ENCODE data around the gene IFNK. TPM values are rescaled to one million over a fixed set of nuclear protein-coding genes. Genes with fewer than 3 reads are reported as not detected.

The IFNK gene
- total RNA-seq, 1 experiment from 2014 or later: not detected

DNA sequence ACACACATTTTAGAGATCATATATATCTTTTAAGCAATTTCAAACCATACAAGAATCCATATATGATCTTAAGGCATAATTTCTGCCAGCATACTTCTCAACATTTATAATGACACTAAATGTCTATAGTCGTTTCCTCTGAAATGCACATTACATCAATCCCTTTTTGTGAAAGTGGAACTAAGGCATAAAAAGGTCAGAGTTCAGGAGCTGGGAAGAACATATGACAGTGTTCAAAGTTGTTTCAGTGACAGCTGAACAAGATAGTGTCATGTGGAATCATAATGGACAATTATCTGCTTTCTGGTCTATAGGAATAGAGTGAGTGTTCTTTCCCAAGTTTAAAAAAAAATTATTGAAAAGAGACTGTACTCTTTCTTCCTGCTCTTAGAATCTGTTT, 8.0 kb downstream of the IFNK start:
- Histone ChIP-seq H4K20me1 (ENCODE audit: insufficient read depth) (no peaks in the 10 kb centered on the region), H3K79me2 (ENCODE audit: low read depth) (no peaks in the 10 kb centered on the region), H3K4me2 (no peak overlapping the region), H3K4me3 (no peak overlapping the region), H2AFZ (no peak overlapping the region), H3K4me1 (replicated peaks; ENCODE audit: insufficient read depth) (0 out of 2 replicates have a peak, but pooled peaks cover 6% of the 10 kb centered on the region), H3K36me3 (ENCODE audit: low read depth) (no peaks in the 10 kb centered on the region), H3F3A (ENCODE audit: insufficient read depth, low read depth) (no peaks in the 10 kb centered on the region), H3K9me3 (ENCODE audit: insufficient read depth, low read depth) (no peaks in the 10 kb centered on the region), H3K27ac (no peak overlapping the region), H3K27me3 (ENCODE audit: insufficient read depth, low read depth) (0 out of 2 replicates have a peak, but pooled peaks cover 3% of the 10 kb centered on the region), H3K9me2 (ENCODE audit: insufficient read depth) (no peaks in the 10 kb centered on the region)
- BruUV-seq (replicated peaks): no TSS peak
- ChIA-PET POLR2A (ENCODE audit: unreplicated experiment) (no interaction called here), CTCF (no interaction called here)
- TF ChIP-seq EZH2 (IDR thresholded peaks at IDR 0.05; ENCODE audit: low read depth): no peak
- TF ChIP-seq, protein P1, sequence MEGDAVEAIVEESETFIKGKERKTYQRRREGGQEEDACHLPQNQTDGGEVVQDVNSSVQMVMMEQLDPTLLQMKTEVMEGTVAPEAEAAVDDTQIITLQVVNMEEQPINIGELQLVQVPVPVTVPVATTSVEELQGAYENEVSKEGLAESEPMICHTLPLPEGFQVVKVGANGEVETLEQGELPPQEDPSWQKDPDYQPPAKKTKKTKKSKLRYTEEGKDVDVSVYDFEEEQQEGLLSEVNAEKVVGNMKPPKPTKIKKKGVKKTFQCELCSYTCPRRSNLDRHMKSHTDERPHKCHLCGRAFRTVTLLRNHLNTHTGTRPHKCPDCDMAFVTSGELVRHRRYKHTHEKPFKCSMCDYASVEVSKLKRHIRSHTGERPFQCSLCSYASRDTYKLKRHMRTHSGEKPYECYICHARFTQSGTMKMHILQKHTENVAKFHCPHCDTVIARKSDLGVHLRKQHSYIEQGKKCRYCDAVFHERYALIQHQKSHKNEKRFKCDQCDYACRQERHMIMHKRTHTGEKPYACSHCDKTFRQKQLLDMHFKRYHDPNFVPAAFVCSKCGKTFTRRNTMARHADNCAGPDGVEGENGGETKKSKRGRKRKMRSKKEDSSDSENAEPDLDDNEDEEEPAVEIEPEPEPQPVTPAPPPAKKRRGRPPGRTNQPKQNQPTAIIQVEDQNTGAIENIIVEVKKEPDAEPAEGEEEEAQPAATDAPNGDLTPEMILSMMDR (conservative IDR thresholded peaks at IDR 0.05): no peak
- DNase-seq: no peak
- intact Hi-C loops (cut with micrococcal nuclease; ENCODE audit: unreplicated experiment): no loop called here

GRCh38 chr9:27533311-27533710, 9.2 kb downstream of the IFNK start:
- CTCF ChIA-PET: no interaction called here
- POLR2A ChIA-PET (ENCODE audit: unreplicated experiment): interaction anchor here (0.6 kb wide), 1 partner anchor 79 kb away, joined by 4 read pairs; no protein-coding TSS in a partner anchor
- H2AFZ ChIP-seq: no peak overlapping the region
- no peaks in the 10 kb centered on the region for H3K9me2 ChIP-seq (ENCODE audit: insufficient read depth)
- H3K4me2 ChIP-seq: no peak overlapping the region
- DNase-seq: no peak
- no peaks in the 10 kb centered on the region for H3K79me2 ChIP-seq (ENCODE audit: low read depth)
- no TSS peak for BruUV-seq (replicated peaks)
- intact Hi-C loops (cut with micrococcal nuclease; ENCODE audit: unreplicated experiment): no loop called here
- H3K4me1 ChIP-seq (replicated peaks; ENCODE audit: insufficient read depth): 0 out of 2 replicates have a peak, but pooled peaks cover 6% of the 10 kb centered on the region
- no peaks in the 10 kb centered on the region for H3K36me3 ChIP-seq (ENCODE audit: low read depth)
- no peak overlapping the region for H3K27ac ChIP-seq
- no peaks in the 10 kb centered on the region for H3K9me3 ChIP-seq (ENCODE audit: insufficient read depth, low read depth)
- TF ChIP-seq, protein P1 (conservative IDR thresholded peaks at IDR 0.05): no peak
- TF ChIP-seq EZH2 (IDR thresholded peaks at IDR 0.05; ENCODE audit: low read depth): no peak
- no peaks in the 10 kb centered on the region for H3F3A ChIP-seq (ENCODE audit: insufficient read depth, low read depth)
- no peaks in the 10 kb centered on the region for H3K27me3 ChIP-seq (ENCODE audit: insufficient read depth, low read depth)
- no peak overlapping the region for H3K4me3 ChIP-seq
- H4K20me1 ChIP-seq (ENCODE audit: insufficient read depth): no peaks in the 10 kb centered on the region

DNA sequence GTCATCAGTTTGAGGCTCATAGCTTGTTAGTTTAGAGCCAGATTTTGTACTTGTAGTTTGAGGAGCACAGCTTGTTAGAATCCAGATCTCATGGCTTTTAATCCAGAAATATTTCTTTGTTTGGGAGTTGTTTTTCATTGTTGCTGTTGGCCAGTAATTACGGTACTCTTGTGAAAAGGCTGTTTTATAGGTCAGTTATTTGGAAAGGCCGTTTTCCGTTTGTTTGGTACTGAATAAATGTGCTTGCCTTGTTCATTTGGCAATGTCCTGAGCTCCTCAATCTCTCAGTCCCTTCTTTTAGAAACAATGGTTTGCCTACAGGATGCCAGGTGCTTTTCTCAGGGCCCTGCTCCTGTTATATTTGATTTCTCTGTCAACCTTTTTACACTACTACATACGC, 10.0 kb downstream of the IFNK start:
- Histone ChIP-seq H3K27me3 (ENCODE audit: insufficient read depth, low read depth) (no peaks in the 10 kb centered on the region), H3K27ac (no peak overlapping the region), H3K4me1 (replicated peaks; ENCODE audit: insufficient read depth) (peaks cover 11% of the 10 kb centered on the region), H3F3A (ENCODE audit: insufficient read depth, low read depth) (no peaks in the 10 kb centered on the region), H3K4me2 (no peak overlapping the region), H3K9me2 (ENCODE audit: insufficient read depth) (no peaks in the 10 kb centered on the region), H2AFZ (no peak overlapping the region), H3K36me3 (ENCODE audit: low read depth) (no peaks in the 10 kb centered on the region), H3K79me2 (ENCODE audit: low read depth) (no peaks in the 10 kb centered on the region), H4K20me1 (ENCODE audit: insufficient read depth) (no peaks in the 10 kb centered on the region), H3K4me3 (no peak overlapping the region), H3K9me3 (ENCODE audit: insufficient read depth, low read depth) (no peaks in the 10 kb centered on the region)
- DNase-seq: no peak
- BruUV-seq (replicated peaks): no TSS peak
- CTCF ChIA-PET: no interaction called here
- POLR2A ChIA-PET (ENCODE audit: unreplicated experiment): no interaction called here
- intact Hi-C loops (cut with micrococcal nuclease; ENCODE audit: unreplicated experiment): no loop called here
- TF ChIP-seq EZH2 (IDR thresholded peaks at IDR 0.05; ENCODE audit: low read depth): no peak

- no TSS peak for BruUV-seq (replicated peaks)
- peaks cover 3% of the 10 kb centered on the region; the same call in 1 of the 2 replicates for H3F3A ChIP-seq (ENCODE audit: insufficient read depth, low read depth)
- TF ChIP-seq EZH2 (IDR thresholded peaks at IDR 0.05; ENCODE audit: low read depth): no peak
- TF ChIP-seq, protein P1 (conservative IDR thresholded peaks at IDR 0.05): no peak
- ChIA-PET POLR2A (ENCODE audit: unreplicated experiment) (no interaction called here), CTCF (no interaction called here)
- peaks cover 17% of the 10 kb centered on the region for H3K4me1 ChIP-seq (replicated peaks; ENCODE audit: insufficient read depth)
- H4K20me1 ChIP-seq (ENCODE audit: insufficient read depth): no peaks in the 10 kb centered on the region
- H3K9me2 ChIP-seq (ENCODE audit: insufficient read depth): no peaks in the 10 kb centered on the region
- no peaks in the 10 kb centered on the region for H3K9me3 ChIP-seq (ENCODE audit: insufficient read depth, low read depth)
- H3K27ac ChIP-seq: no peak overlapping the region
- no peak overlapping the region for H3K4me3 ChIP-seq
- no peak overlapping the region for H2AFZ ChIP-seq
- DNase-seq: no peak
- H3K27me3 ChIP-seq (ENCODE audit: insufficient read depth, low read depth): no peaks in the 10 kb centered on the region
- intact Hi-C loops (cut with micrococcal nuclease; ENCODE audit: unreplicated experiment): no loop called here
- no peaks in the 10 kb centered on the region for H3K79me2 ChIP-seq (ENCODE audit: low read depth)
- no peaks in the 10 kb centered on the region for H3K36me3 ChIP-seq (ENCODE audit: low read depth)
- no peak overlapping the region for H3K4me2 ChIP-seq
Observed at GRCh38 chr9:27534658-27535209, 10.6 kb downstream of the IFNK start.

Data from PC-9 (cell line).